A549 (cell line): ENCODE data around the gene KCNAB1. TPM values are rescaled to one million over a fixed set of nuclear protein-coding genes. Genes with fewer than 3 reads are reported as not detected.

Experiments used
- ATAC-seq, 2 experiments: fragments of 200-7000 bp in 1 of 2; fragments of >200 bp in 1 of 2; cut with Nextera tagmentation in 1 of 2; cut with Tn5 transposase in 1 of 2; 3 replicates each; pipeline versions ENCODE4 v1.8.0 to v1.9.1; 2018 to 2020; ENCODE audit warnings: mild to moderate bottlenecking in 1 of 2, moderate library complexity in 1 of 2
- CTCF ChIA-PET: fragments of 300-600 bp; sonication (Branson Sonifier 250); formaldehyde crosslinking; extraction: SDS; loops from one replicate; lab custom pipeline; 2021; ENCODE audit warnings: antibody characterized with exemption, inconsistent platforms; lab: Yijun Ruan, JAX
- POLR2A ChIA-PET: fragments of 350-600 bp; formaldehyde crosslinking; extraction: SDS; loops from one replicate; lab custom pipeline; 2021; ENCODE audit warnings: antibody characterized with exemption, inconsistent platforms; lab: Yijun Ruan, JAX
- DNase-seq, 2 experiments: peaks; one replicate each; pipeline versions ENCODE4 v3.0.0 to v3.0.0-alpha.2; 2011 to 2016; ENCODE audit warnings: low read depth in 1 of 2, low spot score in 1 of 2
- FAIRE-seq: peaks from 2 replicates; lab custom pipeline; 2011; peaks lifted over from hg19 to GRCh38; lab: Jason Lieb, UNC
- H3K27ac ChIP-seq, 2 experiments: fragments of >200 bp; sonication (Bioruptor Twin); formaldehyde crosslinking; 3 replicates each; pipeline ENCODE4 v1.5.1; 2016 to 2017
- H3K4me1 ChIP-seq: fragments of >200 bp; sonication (Bioruptor Twin); formaldehyde crosslinking; 3 replicates; pipeline ENCODE4 v1.6.1; 2016
- H3K4me2 ChIP-seq: fragments of >200 bp; sonication (Bioruptor Twin); formaldehyde crosslinking; 3 replicates; pipeline ENCODE4 v1.6.1; 2016
- H3K4me3 ChIP-seq: fragments of >200 bp; sonication (Bioruptor Twin); formaldehyde crosslinking; 3 replicates; pipeline ENCODE4 v1.5.1; 2016
- H3K9me3 ChIP-seq: fragments of >200 bp; sonication (Bioruptor Twin); formaldehyde crosslinking; 3 replicates; pipeline ENCODE4 v1.6.1; 2016
- CBX2 ChIP-seq: fragments of 200-600 bp; sonication (generic); IDR thresholded peaks from 2 replicates; pipeline ENCODE4 v1.6.1; 2016; ENCODE audit warnings: low read depth, mild to moderate bottlenecking, borderline replicate concordance
- GATA3 ChIP-seq: IDR thresholded peaks from 2 replicates; pipeline ENCODE4 v1.6.1; 2012; ENCODE audit warnings: borderline replicate concordance
- HEYL ChIP-seq: fragments of 250-450 bp; sonication (Bioruptor Pico); IDR thresholded peaks from 2 replicates; pipeline ENCODE4 v1.8.0; 2021; ENCODE audit warnings: mild to moderate bottlenecking, moderate library complexity
- HOXA7 ChIP-seq: fragments of 250-450 bp; sonication (Bioruptor Pico); IDR thresholded peaks from 2 replicates; pipeline ENCODE4 v1.5.0; 2020; ENCODE audit warnings: mild to moderate bottlenecking, moderate library complexity
- HOXB5 ChIP-seq: fragments of 250-450 bp; sonication (Bioruptor Pico); IDR thresholded peaks from 2 replicates; pipeline ENCODE4 v1.5.0; 2020; ENCODE audit warnings: mild to moderate bottlenecking, moderate library complexity
- JUN ChIP-seq, 2 experiments: fragments of >200 bp; sonication (Bioruptor Twin); formaldehyde crosslinking; IDR thresholded peaks; 2 replicates in 1 of 2; 3 replicates in 1 of 2; pipeline ENCODE4 v1.6.1; 2016 to 2017
- NR3C1 ChIP-seq: fragments of >200 bp; sonication (Bioruptor Twin); formaldehyde crosslinking; IDR thresholded peaks from 3 replicates; pipeline ENCODE4 v1.6.1; 2017
- PHF8 ChIP-seq: fragments of 200-600 bp; sonication (generic); IDR thresholded peaks from 2 replicates; pipeline ENCODE4 v1.6.1; 2016; ENCODE audit warnings: low read depth, mild to moderate bottlenecking, antibody characterized with exemption, moderate library complexity, borderline replicate concordance
- RAD21 ChIP-seq, 2 experiments: fragments of >200 bp in 1 of 2; sonication (Bioruptor Twin) in 1 of 2; formaldehyde crosslinking in 1 of 2; IDR thresholded peaks in 1 of 2; conservative IDR thresholded peaks in 1 of 2; 2 replicates in 1 of 2; 3 replicates in 1 of 2; pipeline ENCODE4 v1.6.1; 2012 to 2018; ENCODE audit warnings: inconsistent platforms in 1 of 2
- RARB ChIP-seq: fragments of 250-450 bp; sonication (Bioruptor Pico); IDR thresholded peaks from 2 replicates; pipeline ENCODE4 v1.8.0; 2021; ENCODE audit warnings: mild to moderate bottlenecking, moderate library complexity
- ZFP36 ChIP-seq: fragments of 450-650 bp; IDR thresholded peaks from 2 replicates; pipeline ENCODE4 v1.6.1; 2014; ENCODE audit warnings: borderline replicate concordance; ENCODE audit not compliant: partially characterized antibody
- ZNF302 ChIP-seq: fragments of 250-450 bp; sonication (Bioruptor Pico); IDR thresholded peaks from 2 replicates; pipeline ENCODE4 v1.9.0; 2021; ENCODE audit warnings: inconsistent platforms, mild to moderate bottlenecking, moderate library complexity
- WGBS: methylation state at CpG from one replicate; pipeline ENCODE4 v1.1.6; 2017; ENCODE audit errors: missing lambda C conversion rate; 5-methylcytosine and 5-hydroxymethylcytosine counted together
- polyA plus RNA-seq, 4 experiments: library from polyadenylated mRNA; depleted of rRNA in 3 of 4; stranded (reverse); fragments of >200 nt; fragmentation: RNase III in 1 of 4; extraction: RNeasy Plus Mini Kit Qiagen cat#74134 plus additional on column Dnase treatment in 1 of 4; gene quantifications; 2 replicates in 3 of 4; 3 replicates in 1 of 4; pipeline ENCODE4 v1.2.3, GENCODE V29; 2011 to 2017
- TF ChIP-seq, protein P1 (sequence below): fragments of 250-450 bp; sonication (Bioruptor Pico); IDR thresholded peaks from 2 replicates; pipeline ENCODE4 v1.5.0; 2021; ENCODE audit warnings: mild to moderate bottlenecking, moderate library complexity, borderline replicate concordance
- TF ChIP-seq, protein P2 (sequence below): IDR thresholded peaks from 2 replicates; pipeline ENCODE4 v1.6.1; 2012
- TF ChIP-seq, protein P3 (sequence below): fragments of >200 bp; sonication (Bioruptor Twin); formaldehyde crosslinking; IDR thresholded peaks from 2 replicates; pipeline ENCODE4 v1.6.1; 2016

Gene KCNAB1
- polyA plus RNA-seq, 2 of the 4 experiments (the other 2 are of a cell fraction), result not detected

DNA sequence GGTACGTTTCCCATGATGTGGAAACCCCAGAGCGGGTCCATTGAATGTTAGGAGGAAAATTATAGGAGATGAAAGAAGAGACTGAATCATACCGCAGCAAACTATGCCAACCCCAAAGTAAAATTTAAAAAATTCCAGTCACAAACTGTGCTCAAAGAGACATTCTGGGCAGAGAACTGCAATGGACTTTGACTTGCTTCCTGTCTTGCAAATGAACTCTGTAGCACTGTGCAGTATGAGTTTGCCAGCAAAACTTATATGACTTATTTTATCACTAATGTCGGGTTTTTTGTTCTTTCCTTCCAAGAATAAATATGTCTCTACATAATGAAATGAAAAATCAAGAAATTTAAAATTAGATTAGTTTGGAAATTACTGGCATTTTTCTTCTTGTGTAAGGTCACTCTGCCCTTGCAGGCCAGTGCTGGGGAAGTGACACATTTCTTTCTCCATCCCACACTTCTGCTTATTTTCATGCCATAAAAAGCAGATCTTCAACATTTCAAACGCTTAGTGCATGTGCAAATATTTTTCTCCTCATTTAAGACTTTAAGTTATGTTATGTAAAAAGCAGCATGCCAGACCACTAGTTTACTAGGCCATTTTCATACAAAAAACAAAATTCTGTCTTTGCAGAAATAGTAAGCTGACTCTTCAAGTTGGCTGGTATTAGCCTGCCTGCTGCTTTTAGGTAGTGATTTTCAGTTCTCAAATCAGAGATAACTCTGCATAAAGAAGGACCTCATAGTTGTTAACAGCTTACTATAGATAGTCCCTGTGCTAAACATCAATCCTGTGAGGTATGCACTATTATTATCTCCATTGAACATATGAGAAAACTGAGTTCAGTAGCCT is 466.8 kb downstream of the KCNAB1 start:
- Histone ChIP-seq H3K4me3 (no peak overlapping the region), H3K9me3 (no peaks in the 10 kb centered on the region), H3K27ac (no peak overlapping the region), H3K4me2 (no peak overlapping the region), H3K4me1 (no peaks in the 10 kb centered on the region)
- CTCF ChIA-PET, result interaction anchor here (0.5 to 0.6 kb wide), 2 partner anchors 24 to 923 kb away, joined by 3 to 4 read pairs; no protein-coding TSS in a partner anchor
- FAIRE-seq, result no peak
- POLR2A ChIA-PET, result no interaction called here
- TF ChIP-seq HOXB5 (CRISPR knock-in tag), result no peak
- TF ChIP-seq PHF8, result no peak
- no peak for TF ChIP-seq HOXA7 (CRISPR knock-in tag)
- no peak for TF ChIP-seq RARB
- no peak for TF ChIP-seq NR3C1
- TF ChIP-seq, protein P1, sequence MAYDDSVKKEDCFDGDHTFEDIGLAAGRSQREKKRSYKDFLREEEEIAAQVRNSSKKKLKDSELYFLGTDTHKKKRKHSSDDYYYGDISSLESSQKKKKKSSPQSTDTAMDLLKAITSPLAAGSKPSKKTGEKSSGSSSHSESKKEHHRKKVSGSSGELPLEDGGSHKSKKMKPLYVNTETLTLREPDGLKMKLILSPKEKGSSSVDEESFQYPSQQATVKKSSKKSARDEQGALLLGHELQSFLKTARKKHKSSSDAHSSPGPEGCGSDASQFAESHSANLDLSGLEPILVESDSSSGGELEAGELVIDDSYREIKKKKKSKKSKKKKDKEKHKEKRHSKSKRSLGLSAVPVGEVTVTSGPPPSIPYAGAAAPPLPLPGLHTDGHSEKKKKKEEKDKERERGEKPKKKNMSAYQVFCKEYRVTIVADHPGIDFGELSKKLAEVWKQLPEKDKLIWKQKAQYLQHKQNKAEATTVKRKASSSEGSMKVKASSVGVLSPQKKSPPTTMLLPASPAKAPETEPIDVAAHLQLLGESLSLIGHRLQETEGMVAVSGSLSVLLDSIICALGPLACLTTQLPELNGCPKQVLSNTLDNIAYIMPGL, result no peak
- TF ChIP-seq GATA3, result no peak
- TF ChIP-seq, protein P2, sequence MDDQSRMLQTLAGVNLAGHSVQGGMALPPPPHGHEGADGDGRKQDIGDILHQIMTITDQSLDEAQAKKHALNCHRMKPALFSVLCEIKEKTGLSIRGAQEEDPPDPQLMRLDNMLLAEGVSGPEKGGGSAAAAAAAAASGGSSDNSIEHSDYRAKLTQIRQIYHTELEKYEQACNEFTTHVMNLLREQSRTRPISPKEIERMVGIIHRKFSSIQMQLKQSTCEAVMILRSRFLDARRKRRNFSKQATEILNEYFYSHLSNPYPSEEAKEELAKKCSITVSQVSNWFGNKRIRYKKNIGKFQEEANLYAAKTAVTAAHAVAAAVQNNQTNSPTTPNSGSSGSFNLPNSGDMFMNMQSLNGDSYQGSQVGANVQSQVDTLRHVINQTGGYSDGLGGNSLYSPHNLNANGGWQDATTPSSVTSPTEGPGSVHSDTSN, result no peak
- TF ChIP-seq ZFP36, result no peak
- no peak for TF ChIP-seq HEYL (CRISPR knock-in tag)
- no peak for TF ChIP-seq RAD21 (conservative IDR thresholded peaks at IDR 0.05 in 1 of 2, IDR thresholded peaks at IDR 0.05 in 1 of 2)
- TF ChIP-seq ZNF302 (CRISPR knock-in tag), result no peak
- TF ChIP-seq CBX2, result no peak
- DNase-seq, result no peak
- 64% methylated on average over 5 of the region's 5 CpGs for WGBS
- ATAC-seq, result no peak

DNA sequence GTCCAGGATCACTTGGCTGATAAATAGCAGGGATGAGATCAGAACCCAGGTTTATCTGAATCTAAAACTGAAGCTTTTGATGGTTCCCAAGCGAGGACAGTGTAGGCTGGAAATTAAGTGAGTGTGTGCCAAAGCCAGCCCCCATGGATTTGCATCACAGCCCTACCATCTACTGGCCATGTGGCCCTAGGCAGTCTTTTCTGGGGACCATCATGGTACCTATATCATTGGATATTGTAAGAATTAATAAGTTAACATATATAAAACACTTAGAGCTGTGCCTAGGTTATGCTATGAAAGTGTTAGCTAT is 467.3 kb downstream of the KCNAB1 start:
- Histone ChIP-seq H3K9me3 (no peaks in the 10 kb centered on the region), H3K4me1 (no peaks in the 10 kb centered on the region), H3K4me2 (no peak overlapping the region), H3K4me3 (no peak overlapping the region), H3K27ac (no peak overlapping the region)
- DNase-seq (no peak), ATAC-seq (no peak), FAIRE-seq (no peak)
- CTCF ChIA-PET, result interaction anchor here (0.6 kb wide), 1 partner anchor 24 kb away, joined by 3 read pairs; no protein-coding TSS in a partner anchor
- TF ChIP-seq NR3C1 (no peak), JUN (IDR thresholded peaks at IDR 0.05) (no peak)
- TF ChIP-seq, protein P3, sequence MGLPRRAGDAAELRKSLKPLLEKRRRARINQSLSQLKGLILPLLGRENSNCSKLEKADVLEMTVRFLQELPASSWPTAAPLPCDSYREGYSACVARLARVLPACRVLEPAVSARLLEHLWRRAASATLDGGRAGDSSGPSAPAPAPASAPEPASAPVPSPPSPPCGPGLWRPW, result no peak
- POLR2A ChIA-PET, result no interaction called here
- WGBS, result 29% methylated on average over 1 of the region's 1 CpG

Other genes starting within 250 kb of the KCNAB1 start
- gene GMPS, start 249.9 kb upstream of the KCNAB1 start, polyA plus RNA-seq (2011; rRNA removed), result 77.2 and 114 TPM in 2 replicates
- 64.7 to 79.4 TPM (median 74.4 TPM) in 3 replicates for gene GMPS, start 249.9 kb upstream of the KCNAB1 start, polyA plus RNA-seq (2017; fragmentation: RNase III; extraction: RNeasy Plus Mini Kit Qiagen cat#74134 plus additional on column Dnase treatment)